Ovary (tissue), 3 donors: ENCODE results near the gene SAMD1.

ENCODE experiments used
- CTCF ChIP-seq, 3 donors: fragments of 450-650 bp in 2 of 3; fragments of 200-600 bp in 1 of 3; IDR thresholded peaks; one replicate each; pipeline versions ENCODE4 v1.5.1 to v1.8.0; 2016 to 2022; ENCODE audit warnings: antibody characterized with exemption in 3 of 3, mild to moderate bottlenecking in 1 of 3
- EP300 ChIP-seq: sonication (generic); formaldehyde crosslinking; IDR thresholded peaks from one replicate; pipeline ENCODE4 v1.6.1; 2017; ENCODE audit warnings: antibody characterized with exemption
- POLR2A ChIP-seq: fragments of 450-650 bp; IDR thresholded peaks from one replicate; pipeline ENCODE4 v1.6.1; 2017; ENCODE audit warnings: antibody characterized with exemption, mild to moderate bottlenecking, moderate library complexity
- donor health status: DM: no; HTN: no; CAD: no.

GRCh38 chr19:14056741-14057356 lies 33.7 kb downstream of the SAMD1 start:
- no peak for TF ChIP-seq CTCF (IDR thresholded peaks at IDR 0.05)
- no peak for TF ChIP-seq EP300
- TF ChIP-seq POLR2A = no peak
